D721Med (cell line): ENCODE measurements around the gene INSC.

ENCODE experiments used
- DNase-seq: peaks from one replicate; pipeline ENCODE4 v3.0.0; 2011; ENCODE audit warnings: low spot score; ENCODE audit not compliant: insufficient read length
- FAIRE-seq: peaks from 2 replicates; lab custom pipeline; 2011; peaks lifted over from hg19 to GRCh38; lab: Jason Lieb, UNC
- CTCF ChIP-seq: IDR thresholded peaks from 2 replicates; pipeline ENCODE4 v1.5.1; 2012; ENCODE audit warnings: mild to moderate bottlenecking, control low read depth; ENCODE audit not compliant: insufficient read depth; ENCODE audit errors: missing control alignments

The INSC gene

GRCh38 chr11:15171956-15172355 is 57.2 kb downstream of the INSC start:
- TF ChIP-seq CTCF, result no peak
- DNase-seq (no peak), FAIRE-seq (no peak)

- no peak for DNase-seq
- TF ChIP-seq CTCF, result no peak
- no peak for FAIRE-seq
Observed at GRCh38 chr11:15175831-15176230, 61.1 kb downstream of the INSC start.

- no peak for FAIRE-seq
- TF ChIP-seq CTCF, result no peak
- no peak for DNase-seq
Observed at GRCh38 chr11:15176646-15177163, 62.0 kb downstream of the INSC start.

- FAIRE-seq (no peak), DNase-seq (no peak)
Observed at GRCh38 chr11:15177491-15177890, 62.8 kb downstream of the INSC start.

GRCh38 chr11:15178214-15178613 is 63.5 kb downstream of the INSC start:
- FAIRE-seq (no peak), DNase-seq (no peak)
- TF ChIP-seq CTCF, result no peak

More at GRCh38 chr11:15177491-15177890, 62.8 kb downstream of the INSC start:
- no peak for TF ChIP-seq CTCF

GRCh38 chr11:15179167-15179566 is 64.4 kb downstream of the INSC start:
- FAIRE-seq (no peak), DNase-seq (no peak)
- TF ChIP-seq CTCF, result no peak

GRCh38 chr11:15180212-15180792 is 65.6 kb downstream of the INSC start:
- FAIRE-seq (no peak), DNase-seq (no peak)
- TF ChIP-seq CTCF, result no peak
